Activated CD4-positive, alpha-beta T cell treated with anti-CD3 and anti-CD28 coated beads, Interleukin-2, Interleukin-4, amounts not matched to agents 100 ng/mL and 50 ng/mL, durations not matched to agents 16 hours and 8 hours (primary cell): ENCODE measurements around the gene RALY.
"Not testable (repeated sequence)": the region's sequence is repeated elsewhere in the genome, so short reads cannot be mapped to it uniquely, and the experiment has no call there.

Experiments used
- DNase-seq: peaks from one replicate; pipeline ENCODE4 v3.0.0-alpha.2; 2020; ENCODE audit warnings: low spot score

Gene RALY

DNA sequence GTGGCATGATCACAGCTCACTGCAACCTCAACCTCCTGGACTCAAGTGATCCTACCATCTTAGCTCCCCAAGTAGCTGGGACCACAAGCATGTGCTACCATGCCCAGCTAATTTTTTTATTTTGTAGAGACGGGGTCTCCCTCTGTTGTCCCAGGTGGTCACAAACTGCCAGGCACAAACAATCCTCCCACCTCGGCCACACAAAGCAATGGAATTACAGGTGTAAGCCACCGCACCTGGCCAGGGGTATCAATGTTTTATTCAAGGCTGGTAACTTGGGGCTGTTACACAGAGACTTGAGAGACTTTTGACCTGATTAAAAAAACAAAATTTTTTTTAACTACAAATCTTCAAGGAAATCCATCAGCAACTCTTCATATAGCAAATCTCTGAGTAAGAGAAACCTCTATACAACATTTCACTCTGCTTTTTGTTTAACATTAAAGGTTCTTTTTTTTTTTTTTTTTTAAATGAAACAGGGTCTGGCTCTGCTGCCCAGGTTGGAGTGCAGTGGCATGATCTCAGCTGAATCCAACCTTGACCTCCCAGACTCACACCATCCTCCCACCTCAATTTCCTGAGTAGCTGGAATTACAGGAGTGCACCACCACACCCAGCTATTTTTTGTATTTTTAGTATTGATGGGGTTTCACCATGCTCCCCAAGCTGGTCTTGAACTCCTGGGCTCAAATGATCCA, 112.4 kb downstream of the RALY start:
- DNase-seq, result no peak

GRCh38 chr20:34108616-34109174, 115.0 kb downstream of the RALY start:
- DNase-seq, result peak; percentile 49

DNA sequence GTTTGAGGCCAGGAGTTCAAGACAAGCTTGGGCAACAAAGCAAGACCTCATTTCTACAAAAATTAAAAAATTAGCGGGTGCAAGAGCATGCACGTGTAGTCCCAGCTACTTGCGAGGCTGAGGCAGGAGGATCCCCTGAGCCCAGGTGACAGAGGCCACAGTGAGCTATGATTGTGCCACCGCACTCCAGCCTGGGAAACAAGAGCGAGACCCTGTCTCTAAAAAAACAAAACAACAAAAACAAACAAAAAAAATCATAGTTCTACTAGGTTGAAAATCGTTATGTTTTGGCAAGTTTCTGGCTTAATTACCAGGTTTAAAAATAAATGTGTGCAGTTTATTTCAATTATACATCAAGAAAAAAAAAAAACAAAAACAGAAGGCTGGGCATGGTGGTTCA, 115.7 kb downstream of the RALY start:
- DNase-seq, result no peak

GRCh38 chr20:34110025-34110744, 116.5 kb downstream of the RALY start:
- no peak for DNase-seq

DNA sequence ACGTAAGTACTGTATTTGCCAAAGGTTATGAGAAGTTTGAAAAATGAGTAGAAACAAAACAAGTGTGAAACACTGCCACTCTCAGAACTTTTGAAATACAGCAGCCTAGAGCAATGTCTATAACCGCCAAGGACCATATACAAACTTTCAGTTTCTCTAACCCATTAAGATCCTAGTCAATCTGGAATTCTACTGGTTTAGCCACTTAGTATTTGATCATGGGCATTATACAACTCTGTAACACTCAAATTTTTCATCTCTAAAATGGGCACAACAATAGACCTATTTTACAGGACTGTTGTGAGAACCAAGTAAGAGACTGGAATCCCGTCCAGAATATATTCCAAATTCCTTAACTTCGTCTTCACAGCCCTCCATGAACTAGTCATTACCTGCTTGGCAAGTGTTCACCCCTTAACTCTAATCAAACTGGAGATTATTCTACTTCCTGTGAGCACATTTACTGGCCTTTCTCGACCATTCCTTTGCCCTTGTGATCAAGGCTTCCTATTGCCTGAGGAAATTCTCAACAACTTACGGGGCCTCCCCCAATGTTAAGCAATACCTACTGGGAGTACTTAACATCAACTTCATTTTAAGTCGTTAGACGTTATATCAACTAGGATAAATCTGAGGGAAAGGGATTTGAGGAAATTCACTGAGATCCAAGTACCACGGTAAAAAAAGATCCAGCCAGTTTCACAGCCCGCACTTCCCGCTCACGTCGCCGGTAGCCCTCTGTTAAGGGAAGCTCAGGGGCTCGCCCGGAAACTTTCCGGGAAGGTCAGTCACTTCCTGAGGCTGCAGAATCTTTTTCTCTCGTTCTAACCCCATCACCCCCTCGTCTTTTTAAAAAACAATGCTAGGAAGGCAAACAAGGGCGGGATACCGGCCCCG, 117.3 kb downstream of the RALY start:
- DNase-seq, result peak; percentile 56

DNA sequence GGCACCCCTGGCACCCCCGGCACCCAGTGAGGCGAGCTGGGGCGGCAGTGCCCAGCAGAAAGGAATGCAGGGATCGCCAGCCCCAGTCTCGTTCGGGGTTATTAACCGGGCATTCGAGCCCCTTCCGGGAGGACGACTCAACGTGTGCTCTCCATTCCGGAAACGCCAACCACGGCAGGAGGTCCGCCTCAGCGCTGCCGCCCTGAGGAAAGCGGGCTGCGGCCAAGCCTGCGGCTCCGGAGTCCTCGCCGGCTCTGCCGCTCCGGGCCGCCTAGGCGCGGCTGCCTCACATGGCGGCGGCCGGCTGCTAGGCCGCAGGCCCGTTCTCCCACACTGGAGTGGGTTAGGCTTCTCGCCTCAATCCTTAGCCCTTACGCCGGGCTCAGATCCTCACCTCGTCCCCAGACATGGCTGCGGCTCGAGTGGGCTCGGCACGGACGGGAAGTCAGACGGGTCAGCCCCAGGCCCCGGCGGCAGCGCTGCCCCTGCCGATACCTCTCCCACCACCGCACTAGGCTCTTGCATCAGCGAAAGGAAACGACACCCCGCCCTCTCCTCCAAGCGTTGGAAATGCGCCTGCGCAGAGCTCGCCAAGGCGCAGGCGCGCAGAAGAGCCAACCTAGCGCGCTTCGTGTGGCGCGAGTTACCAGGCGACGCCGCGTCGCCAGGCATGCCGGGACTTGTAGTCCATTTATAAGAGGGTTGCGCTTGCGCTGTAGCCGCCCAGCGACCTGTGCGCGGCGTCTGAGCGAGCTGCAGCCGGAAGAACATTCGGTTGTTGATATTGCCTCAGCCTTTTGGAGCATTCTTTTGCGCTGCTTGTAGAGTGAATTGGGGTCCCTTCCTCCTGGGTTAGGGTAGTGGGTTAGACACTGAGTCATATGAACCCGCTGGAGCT, 118.2 kb downstream of the RALY start, which contains the start of gene EIF2S2:
TSS of gene EIF2S2 (minus strand) at position 542 of the 898 bp plus-strand sequence. CDS start at position 409, 133 bp downstream.
- peak; percentile 97 for DNase-seq

DNA sequence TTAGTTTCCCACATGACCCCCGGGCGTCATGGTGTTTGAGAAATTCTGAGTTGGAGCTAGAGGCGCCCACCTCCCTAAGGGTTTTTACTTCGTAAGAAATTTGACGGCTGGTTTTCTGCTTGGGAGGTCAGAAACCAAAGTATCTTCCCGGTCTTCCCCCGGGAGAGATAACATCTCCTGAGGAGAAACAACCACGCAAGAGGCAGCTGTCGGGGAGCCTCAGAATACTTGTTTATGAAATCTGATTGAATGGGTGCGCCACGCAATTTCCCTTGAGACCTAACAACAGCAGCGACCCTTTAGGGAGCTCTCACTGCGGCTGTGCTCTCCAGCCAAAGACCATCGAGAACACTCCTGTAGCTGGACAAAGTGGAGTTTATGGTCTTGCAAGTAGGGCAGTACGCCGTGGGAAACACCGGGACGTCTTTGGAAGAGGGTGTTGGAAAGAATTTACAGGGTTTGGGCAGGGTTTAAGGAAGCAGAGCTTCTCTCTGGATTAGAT, 118.9 kb downstream of the RALY start:
- DNase-seq, result no peak

DNA sequence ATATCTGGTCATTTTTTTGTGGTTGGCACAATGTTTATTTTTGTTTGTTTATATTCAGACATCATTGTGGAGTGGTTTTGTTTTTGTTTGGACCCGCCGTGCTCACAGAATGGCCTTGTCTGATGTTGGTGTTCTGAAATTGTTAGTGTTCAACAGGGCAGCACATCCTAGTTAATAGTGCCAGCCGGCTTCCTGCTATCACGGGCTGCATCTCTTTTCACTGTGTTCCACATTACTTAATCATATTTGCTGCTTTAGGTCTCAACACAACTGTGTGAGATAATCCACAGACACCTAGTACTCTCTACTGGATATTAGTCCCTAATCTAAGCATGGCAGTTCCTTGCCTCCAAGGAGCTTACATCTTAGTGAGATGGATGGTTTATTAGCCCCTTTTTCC, 121.1 kb downstream of the RALY start:
- DNase-seq, result no peak

- no peak for DNase-seq
Observed at GRCh38 chr20:34115232-34115631, 121.5 kb downstream of the RALY start.

GRCh38 chr20:34120213-34120612, 126.5 kb downstream of the RALY start:
- no peak for DNase-seq

DNA sequence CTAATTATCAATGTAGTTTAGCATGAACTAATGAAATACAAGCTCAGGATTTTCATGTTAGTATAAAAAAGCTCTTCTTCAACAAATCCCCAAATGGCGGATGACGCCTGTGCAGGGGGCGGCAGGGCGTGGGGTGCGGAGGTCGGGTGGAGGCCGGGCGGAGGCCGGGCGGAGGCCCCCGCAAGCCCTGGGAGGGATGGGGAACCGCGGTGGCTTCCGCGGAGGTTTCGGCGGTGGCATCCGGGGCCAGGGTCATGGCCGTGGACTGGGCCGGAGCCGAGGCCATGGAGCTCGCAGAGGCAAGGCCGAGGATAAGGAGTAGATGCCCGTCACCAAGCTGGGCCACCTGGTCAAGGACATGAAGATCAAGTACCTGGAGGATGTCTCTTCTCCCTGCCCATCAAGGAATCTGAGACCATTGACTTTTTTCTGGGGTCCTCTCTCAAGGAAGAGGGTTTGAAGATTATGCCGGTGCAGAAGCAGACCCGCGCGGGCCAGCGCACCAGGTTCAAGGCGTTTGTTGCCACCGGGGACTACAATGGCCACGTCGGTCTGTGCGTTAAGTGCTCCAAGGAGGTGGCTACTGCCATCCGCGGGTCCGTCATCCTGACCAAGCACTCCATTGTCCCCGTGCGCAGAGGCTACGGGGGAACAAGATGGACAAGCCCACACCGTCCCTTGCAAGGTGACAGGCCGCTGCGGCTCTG, 128.7 kb downstream of the RALY start:
- DNase-seq, result no peak

DNA sequence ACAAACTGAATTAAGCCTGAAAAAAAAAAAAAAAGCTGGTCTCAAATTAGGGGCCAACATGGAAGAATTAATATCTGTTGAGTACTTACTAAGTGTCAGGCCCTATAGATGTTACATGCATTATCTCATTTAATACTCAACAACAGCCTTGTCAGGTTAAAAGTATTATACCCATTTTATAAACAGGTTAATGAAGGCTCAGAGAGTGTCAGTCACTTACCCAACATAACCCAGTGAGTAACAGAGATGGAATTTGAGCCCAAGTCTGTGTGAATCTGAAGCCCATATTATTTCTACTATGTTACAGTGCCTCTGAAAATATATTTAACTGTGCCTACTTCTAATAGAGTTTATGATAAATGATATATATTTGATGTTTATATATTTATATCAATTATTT, 129.6 kb downstream of the RALY start:
- no peak for DNase-seq

- DNase-seq, result no peak
Observed at GRCh38 chr20:34124469-34125249, 130.9 kb downstream of the RALY start.

- DNase-seq, result no peak
Observed at GRCh38 chr20:34127792-34128191, 134.1 kb downstream of the RALY start.

GRCh38 chr20:34129518-34130162, 135.9 kb downstream of the RALY start:
- peak; percentile 75 for DNase-seq

- no peak for DNase-seq
Observed at GRCh38 chr20:34131491-34131890, 137.8 kb downstream of the RALY start.

- not testable (repeated sequence) for DNase-seq
Observed at GRCh38 chr20:34132491-34132890, 138.8 kb downstream of the RALY start.

GRCh38 chr20:34132943-34133342, 139.2 kb downstream of the RALY start:
- DNase-seq, result not testable (repeated sequence)

GRCh38 chr20:34133365-34133860, 139.7 kb downstream of the RALY start:
- not testable (repeated sequence) for DNase-seq
